Measurements from ENCODE around the gene SPG21. TPM values are rescaled to one million over a fixed set of nuclear protein-coding genes. Genes with fewer than 3 reads are reported as not detected.

SPG21 gene
- total RNA-seq, 1 experiment from 2014 or later = 53.0 TPM

DNA sequence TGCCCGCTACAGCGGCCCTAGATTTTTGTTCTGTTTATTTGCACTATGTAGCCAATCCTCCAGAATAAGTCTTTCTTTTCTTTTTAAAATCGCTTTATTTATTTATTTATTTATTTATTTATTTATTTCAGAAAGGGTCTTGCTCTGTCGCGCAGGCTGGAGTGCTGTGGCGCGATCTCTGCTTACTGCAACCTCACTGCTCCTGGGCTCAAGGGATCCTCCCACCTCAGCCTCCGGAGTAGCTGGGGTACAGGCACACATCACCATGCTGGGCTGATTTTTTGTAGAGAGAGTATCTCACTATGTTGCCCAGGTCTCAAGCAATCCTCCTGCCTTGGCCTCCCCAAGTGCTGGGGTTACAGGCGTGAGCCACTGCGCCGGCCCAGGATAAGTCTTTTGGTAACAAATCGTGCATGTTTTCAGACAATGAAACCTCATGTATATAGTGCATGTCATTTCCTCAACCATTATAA, 40.1 kb upstream of the SPG21 start:
- intact Hi-C loops (cut with micrococcal nuclease) = loop anchor here (5.0 kb wide), 2 partner anchors 42 to 268 kb away; partner anchors contain the start of genes RNU5A-1 and SPG21
- no peaks in the 10 kb centered on the region for H3F3A ChIP-seq (ENCODE audit: low read length, unreplicated experiment)
- H3K79me2 ChIP-seq (ENCODE audit: low read length) = peaks cover 20% of the 10 kb centered on the region
- ATAC-seq (no peak), DNase-seq (no peak)
- CTCF ChIA-PET = no interaction called here
- H3K9ac ChIP-seq (ENCODE audit: low read length) = no peak overlapping the region
- H3K4me1 ChIP-seq (ENCODE audit: insufficient read depth, low read length) = peaks cover 13% of the 10 kb centered on the region; the same call in 1 of the 2 replicates
- peak overlapping the region; percentile 91 for H3K4me3 ChIP-seq (ENCODE audit: low read length)
- TF ChIP-seq, protein P1, sequence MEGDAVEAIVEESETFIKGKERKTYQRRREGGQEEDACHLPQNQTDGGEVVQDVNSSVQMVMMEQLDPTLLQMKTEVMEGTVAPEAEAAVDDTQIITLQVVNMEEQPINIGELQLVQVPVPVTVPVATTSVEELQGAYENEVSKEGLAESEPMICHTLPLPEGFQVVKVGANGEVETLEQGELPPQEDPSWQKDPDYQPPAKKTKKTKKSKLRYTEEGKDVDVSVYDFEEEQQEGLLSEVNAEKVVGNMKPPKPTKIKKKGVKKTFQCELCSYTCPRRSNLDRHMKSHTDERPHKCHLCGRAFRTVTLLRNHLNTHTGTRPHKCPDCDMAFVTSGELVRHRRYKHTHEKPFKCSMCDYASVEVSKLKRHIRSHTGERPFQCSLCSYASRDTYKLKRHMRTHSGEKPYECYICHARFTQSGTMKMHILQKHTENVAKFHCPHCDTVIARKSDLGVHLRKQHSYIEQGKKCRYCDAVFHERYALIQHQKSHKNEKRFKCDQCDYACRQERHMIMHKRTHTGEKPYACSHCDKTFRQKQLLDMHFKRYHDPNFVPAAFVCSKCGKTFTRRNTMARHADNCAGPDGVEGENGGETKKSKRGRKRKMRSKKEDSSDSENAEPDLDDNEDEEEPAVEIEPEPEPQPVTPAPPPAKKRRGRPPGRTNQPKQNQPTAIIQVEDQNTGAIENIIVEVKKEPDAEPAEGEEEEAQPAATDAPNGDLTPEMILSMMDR (conservative IDR thresholded peaks at IDR 0.05; ENCODE audit: low read depth, low read length) = no peak
- TF ChIP-seq EZH2phosphoT487 (IDR thresholded peaks at IDR 0.05; ENCODE audit: borderline replicate concordance, low read length) (no peak), EZH2 (IDR thresholded peaks at IDR 0.05; ENCODE audit: low read length, unreplicated experiment) (no peak)
- H4K20me1 ChIP-seq (ENCODE audit: low read length) = no peaks in the 10 kb centered on the region
- H3K9me2 ChIP-seq (replicated peaks; ENCODE audit: low read length) = no peaks in the 10 kb centered on the region
- H3K9me3 ChIP-seq (ENCODE audit: low read length) = no peaks in the 10 kb centered on the region
- no peak overlapping the region for H2AFZ ChIP-seq (ENCODE audit: low read length)
- H3K27ac ChIP-seq (ENCODE audit: low read length) = no peak overlapping the region
- H3K36me3 ChIP-seq (ENCODE audit: low read depth, low read length) = peaks cover under 1% of the 10 kb centered on the region; the same call in 1 of the 2 replicates
- H3K4me2 ChIP-seq (ENCODE audit: low read length) = no peak overlapping the region
- POLR2A ChIA-PET (ENCODE audit: unreplicated experiment) = no interaction called here
- no peaks in the 10 kb centered on the region for H3K27me3 ChIP-seq (ENCODE audit: low read length)
- no TSS peak for BruUV-seq (replicated peaks)

DNA sequence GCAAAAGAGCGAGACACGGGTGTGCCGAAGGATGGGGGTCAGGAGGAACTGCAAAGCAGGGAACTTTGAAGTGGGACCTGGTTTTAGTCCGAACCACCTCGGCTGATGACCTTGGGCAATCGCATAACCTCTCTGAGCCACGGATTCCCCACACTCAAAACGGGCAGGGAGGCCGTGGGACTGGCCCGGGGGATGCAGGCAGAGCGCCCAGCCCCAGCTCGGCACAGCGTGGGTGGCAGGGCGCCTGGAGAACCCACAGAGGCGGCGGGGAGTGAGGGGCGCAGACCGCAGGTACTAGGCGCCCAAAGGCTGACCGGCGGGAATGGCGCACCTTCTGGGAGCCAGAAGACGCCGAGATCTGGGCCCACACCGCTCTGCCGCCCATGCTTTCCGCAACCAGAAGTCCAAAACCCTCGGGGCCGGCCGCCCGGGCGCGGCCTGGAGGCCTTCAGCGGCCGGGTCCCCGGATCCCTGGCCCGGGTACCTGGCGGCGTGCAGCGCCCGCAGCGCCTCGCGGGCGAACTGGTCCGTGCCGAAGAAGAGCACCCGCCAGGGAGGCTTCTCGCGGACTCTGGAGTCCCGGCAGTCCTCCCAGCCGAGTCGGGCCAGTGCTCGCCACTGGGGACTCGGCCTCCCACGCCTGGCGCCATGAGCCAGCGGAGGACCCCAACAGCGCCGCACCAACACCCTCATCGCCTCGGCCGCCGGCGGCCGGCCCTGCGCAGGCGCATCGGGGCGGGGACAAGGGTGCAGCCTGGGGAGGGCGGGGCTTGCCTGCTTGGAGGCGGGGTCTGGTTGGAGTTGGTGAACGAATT, 39.4 kb upstream of the SPG21 start, which contains the start of gene MTFMT:
Gene MTFMT, minus strand, starts transcription at position 719 of the 815 bp plus-strand sequence. Its CDS starts 26 bp downstream, at position 693.
- Histone ChIP-seq H3K9me2 (replicated peaks; ENCODE audit: low read length) (no peaks in the 10 kb centered on the region), H2AFZ (ENCODE audit: low read length) (peak within 1 kb of the TSS; percentile 89), H3K9me3 (ENCODE audit: low read length) (no peaks in the 10 kb centered on the region), H3F3A (ENCODE audit: low read length, unreplicated experiment) (no peaks in the 10 kb centered on the region), H3K27me3 (ENCODE audit: low read length) (no peaks in the 10 kb centered on the region), H3K4me2 (ENCODE audit: low read length) (peak within 1 kb of the TSS; percentile 82), H3K36me3 (ENCODE audit: low read depth, low read length) (peaks cover 4% of the 10 kb centered on the region; the same call in 1 of the 2 replicates), H3K4me3 (ENCODE audit: low read length) (peak within 1 kb of the TSS; percentile 91), H3K79me2 (ENCODE audit: low read length) (peaks cover 20% of the 10 kb centered on the region), H4K20me1 (ENCODE audit: low read length) (no peaks in the 10 kb centered on the region), H3K9ac (ENCODE audit: low read length) (peak within 1 kb of the TSS; percentile 85), H3K27ac (ENCODE audit: low read length) (no peak within 1 kb of the TSS), H3K4me1 (ENCODE audit: insufficient read depth, low read length) (peaks cover 13% of the 10 kb centered on the region; the same call in 1 of the 2 replicates)
- TF ChIP-seq EZH2phosphoT487 (IDR thresholded peaks at IDR 0.05; ENCODE audit: borderline replicate concordance, low read length) (no peak), EZH2 (IDR thresholded peaks at IDR 0.05; ENCODE audit: low read length, unreplicated experiment) (no peak)
- TF ChIP-seq, protein P1 (conservative IDR thresholded peaks at IDR 0.05; ENCODE audit: low read depth, low read length) = no peak
- ChIA-PET POLR2A (ENCODE audit: unreplicated experiment) (no interaction called here), CTCF (no interaction called here)
- peak; percentile 70 for ATAC-seq
- no TSS peak for BruUV-seq (replicated peaks)
- DNase-seq = peak; percentile 71
- intact Hi-C loops (cut with micrococcal nuclease) = loop anchor here (5.0 kb wide), 1 partner anchor 42 kb away; the partner anchor contains the start of gene SPG21

All from PC-3 (cell line).